Measurements from ENCODE around the gene CHRND.

Gene CHRND

GRCh38 chr2:232551250-232551638, 25.3 kb downstream of the CHRND start:
- DNase-seq (ENCODE audit: low spot score) = no peak
- Histone ChIP-seq H3K27ac (replicated peaks; ENCODE audit: low read length) (no peak overlapping the region), H3K79me1 (ENCODE audit: low read depth, low read length) (peaks cover 8% of the 10 kb centered on the region), H2BK15ac (ENCODE audit: low read length) (no peak overlapping the region), H2BK120ac (ENCODE audit: low read depth, low read length) (no peak overlapping the region), H3K18ac (ENCODE audit: low read length) (no peak overlapping the region), H3K14ac (ENCODE audit: low read length) (no peak overlapping the region), H3K36me3 (replicated peaks in 1 of 2; ENCODE audit: control insufficient read depth in 2 of 2, insufficient read depth in 2 of 2, low read length in 2 of 2) (peaks cover 9 to 72% of the 10 kb centered on the region in 2 donors), H2BK12ac (ENCODE audit: low read length) (no peak overlapping the region), H3K27me3 (ENCODE audit: control insufficient read depth in 3 of 3, insufficient read depth in 3 of 3, low read depth in 1 of 3, low read length in 3 of 3) (no peaks in the 10 kb centered on the region), H2BK5ac (ENCODE audit: low read length) (no peak overlapping the region), H3K9ac (ENCODE audit: low read depth, low read length, poor library complexity) (peak overlapping the region; percentile 75), H2AK5ac (ENCODE audit: low read depth, low read length) (peak overlapping the region; percentile 12), H3K9me3 (replicated peaks in 1 of 2; ENCODE audit: control insufficient read depth in 2 of 2, insufficient read depth in 1 of 2, low read depth in 1 of 2, low read length in 2 of 2) (peaks cover 0 to 19% of the 10 kb centered on the region in 2 donors), H3K23ac (ENCODE audit: low read depth, low read length, poor library complexity) (no peak overlapping the region), H2AFZ (ENCODE audit: low read length) (peak overlapping the region; percentile 96), H4K8ac (ENCODE audit: low read depth, low read length) (no peak overlapping the region), H3K4ac (ENCODE audit: low read length) (no peak overlapping the region), H3K4me2 (ENCODE audit: insufficient read depth, low read length, poor library complexity, severe bottlenecking) (peak overlapping the region; percentile 77), H3K4me3 (ENCODE audit: low read length in 2 of 2) (peak overlapping the region; percentile 79 to 80), H3K4me1 (ENCODE audit: control insufficient read depth in 2 of 2, insufficient read depth in 1 of 2, low read depth in 1 of 2, low read length in 2 of 2) (peaks cover 3 to 4% of the 10 kb centered on the region in 2 donors), H4K91ac (ENCODE audit: low read depth, low read length, poor library complexity) (no peak overlapping the region)
- no CpG with 5 or more reads among the region's 7 CpGs for WGBS, 2 donors (ENCODE audit: extremely low coverage in 2 of 2, insufficient read length in 2 of 2, insufficient replicate concordance in 1 of 2)

GRCh38 chr2:232551776-232552175, 25.8 kb downstream of the CHRND start:
- Histone ChIP-seq H2BK5ac (ENCODE audit: low read length) (no peak overlapping the region), H3K14ac (ENCODE audit: low read length) (no peak overlapping the region), H3K79me1 (ENCODE audit: low read depth, low read length) (peaks cover 6% of the 10 kb centered on the region), H3K23ac (ENCODE audit: low read depth, low read length, poor library complexity) (no peak overlapping the region), H3K4ac (ENCODE audit: low read length) (no peak overlapping the region), H3K27ac (replicated peaks; ENCODE audit: low read length) (no peak overlapping the region), H2BK120ac (ENCODE audit: low read depth, low read length) (no peak overlapping the region), H3K4me3 (ENCODE audit: low read length in 2 of 2) (peak overlapping the region in 1 of 2 donors; percentile 79), H3K36me3 (replicated peaks in 1 of 2; ENCODE audit: control insufficient read depth in 2 of 2, insufficient read depth in 2 of 2, low read length in 2 of 2) (peaks cover 10 to 72% of the 10 kb centered on the region in 2 donors), H2BK12ac (ENCODE audit: low read length) (no peak overlapping the region), H3K18ac (ENCODE audit: low read length) (no peak overlapping the region), H4K8ac (ENCODE audit: low read depth, low read length) (no peak overlapping the region), H2AK5ac (ENCODE audit: low read depth, low read length) (no peak overlapping the region), H2BK15ac (ENCODE audit: low read length) (no peak overlapping the region), H3K27me3 (ENCODE audit: control insufficient read depth in 3 of 3, insufficient read depth in 3 of 3, low read depth in 1 of 3, low read length in 3 of 3) (no peaks in the 10 kb centered on the region), H3K4me2 (ENCODE audit: insufficient read depth, low read length, poor library complexity, severe bottlenecking) (no peak overlapping the region), H3K4me1 (ENCODE audit: control insufficient read depth in 2 of 2, insufficient read depth in 1 of 2, low read depth in 1 of 2, low read length in 2 of 2) (peaks cover 3 to 4% of the 10 kb centered on the region in 2 donors), H2AFZ (ENCODE audit: low read length) (no peak overlapping the region), H3K9me3 (replicated peaks in 1 of 2; ENCODE audit: control insufficient read depth in 2 of 2, insufficient read depth in 1 of 2, low read depth in 1 of 2, low read length in 2 of 2) (peaks cover 0 to 19% of the 10 kb centered on the region in 2 donors), H3K9ac (ENCODE audit: low read depth, low read length, poor library complexity) (no peak overlapping the region), H4K91ac (ENCODE audit: low read depth, low read length, poor library complexity) (no peak overlapping the region)
- no peak for DNase-seq (ENCODE audit: low spot score)
- no CpG with 5 or more reads among the region's 4 CpGs for WGBS, 2 donors (ENCODE audit: extremely low coverage in 2 of 2, insufficient read length in 2 of 2, insufficient replicate concordance in 1 of 2)

GRCh38 chr2:232556426-232556825, 30.5 kb downstream of the CHRND start:
- Histone ChIP-seq H3K79me1 (ENCODE audit: low read depth, low read length) (peaks cover 6% of the 10 kb centered on the region), H3K27ac (replicated peaks; ENCODE audit: low read length) (no peak overlapping the region), H2AFZ (ENCODE audit: low read length) (no peak overlapping the region), H3K14ac (ENCODE audit: low read length) (no peak overlapping the region), H2BK5ac (ENCODE audit: low read length) (no peak overlapping the region), H3K9me3 (replicated peaks in 1 of 2; ENCODE audit: control insufficient read depth in 2 of 2, insufficient read depth in 1 of 2, low read depth in 1 of 2, low read length in 2 of 2) (no peaks in the 10 kb centered on the region), H3K9ac (ENCODE audit: low read depth, low read length, poor library complexity) (no peak overlapping the region), H3K4ac (ENCODE audit: low read length) (no peak overlapping the region), H3K18ac (ENCODE audit: low read length) (no peak overlapping the region), H2BK12ac (ENCODE audit: low read length) (no peak overlapping the region), H3K36me3 (replicated peaks in 1 of 2; ENCODE audit: control insufficient read depth in 2 of 2, insufficient read depth in 2 of 2, low read length in 2 of 2) (peaks cover 15 to 96% of the 10 kb centered on the region in 2 donors), H3K27me3 (ENCODE audit: control insufficient read depth in 3 of 3, insufficient read depth in 3 of 3, low read depth in 1 of 3, low read length in 3 of 3) (no peaks in the 10 kb centered on the region), H4K91ac (ENCODE audit: low read depth, low read length, poor library complexity) (no peak overlapping the region), H3K23ac (ENCODE audit: low read depth, low read length, poor library complexity) (no peak overlapping the region), H3K4me3 (ENCODE audit: low read length in 2 of 2) (no peak overlapping the region), H3K4me2 (ENCODE audit: insufficient read depth, low read length, poor library complexity, severe bottlenecking) (no peak overlapping the region), H3K4me1 (ENCODE audit: control insufficient read depth in 2 of 2, insufficient read depth in 1 of 2, low read depth in 1 of 2, low read length in 2 of 2) (peaks cover 2% of the 10 kb centered on the region in 2 donors), H4K8ac (ENCODE audit: low read depth, low read length) (no peak overlapping the region), H2AK5ac (ENCODE audit: low read depth, low read length) (no peak overlapping the region), H2BK120ac (ENCODE audit: low read depth, low read length) (no peak overlapping the region), H2BK15ac (ENCODE audit: low read length) (no peak overlapping the region)
- no CpG with 5 or more reads among the region's 3 CpGs for WGBS, 2 donors (ENCODE audit: extremely low coverage in 2 of 2, insufficient read length in 2 of 2, insufficient replicate concordance in 1 of 2)
- no peak for DNase-seq (ENCODE audit: low spot score)

GRCh38 chr2:232562515-232563151, 36.7 kb downstream of the CHRND start:
- Histone ChIP-seq H3K4ac (ENCODE audit: low read length) (no peak overlapping the region), H2BK15ac (ENCODE audit: low read length) (no peak overlapping the region), H3K36me3 (replicated peaks in 1 of 2; ENCODE audit: control insufficient read depth in 2 of 2, insufficient read depth in 2 of 2, low read length in 2 of 2) (peaks cover 19 to 93% of the 10 kb centered on the region in 2 donors), H3K9ac (ENCODE audit: low read depth, low read length, poor library complexity) (no peak overlapping the region), H3K4me1 (ENCODE audit: control insufficient read depth in 2 of 2, insufficient read depth in 1 of 2, low read depth in 1 of 2, low read length in 2 of 2) (no peaks in the 10 kb centered on the region), H3K4me2 (ENCODE audit: insufficient read depth, low read length, poor library complexity, severe bottlenecking) (no peak overlapping the region), H2AK5ac (ENCODE audit: low read depth, low read length) (no peak overlapping the region), H3K18ac (ENCODE audit: low read length) (no peak overlapping the region), H4K91ac (ENCODE audit: low read depth, low read length, poor library complexity) (no peak overlapping the region), H4K8ac (ENCODE audit: low read depth, low read length) (no peak overlapping the region), H2AFZ (ENCODE audit: low read length) (no peak overlapping the region), H3K14ac (ENCODE audit: low read length) (no peak overlapping the region), H3K23ac (ENCODE audit: low read depth, low read length, poor library complexity) (no peak overlapping the region), H3K79me1 (ENCODE audit: low read depth, low read length) (no peaks in the 10 kb centered on the region), H2BK120ac (ENCODE audit: low read depth, low read length) (no peak overlapping the region), H3K27ac (replicated peaks; ENCODE audit: low read length) (no peak overlapping the region), H2BK5ac (ENCODE audit: low read length) (no peak overlapping the region), H3K9me3 (replicated peaks in 1 of 2; ENCODE audit: control insufficient read depth in 2 of 2, insufficient read depth in 1 of 2, low read depth in 1 of 2, low read length in 2 of 2) (no peaks in the 10 kb centered on the region), H2BK12ac (ENCODE audit: low read length) (no peak overlapping the region), H3K4me3 (ENCODE audit: low read length in 2 of 2) (no peak overlapping the region), H3K27me3 (ENCODE audit: control insufficient read depth in 3 of 3, insufficient read depth in 3 of 3, low read depth in 1 of 3, low read length in 3 of 3) (no peaks in the 10 kb centered on the region)
- no CpG with 5 or more reads among the region's 8 CpGs for WGBS, 2 donors (ENCODE audit: extremely low coverage in 2 of 2, insufficient read length in 2 of 2, insufficient replicate concordance in 1 of 2)
- DNase-seq (ENCODE audit: low spot score) = no peak

All from neuronal stem cell (in vitro differentiated cells).